HepG2 (cell line): ENCODE data around the gene NEURL4. TPM values are rescaled to one million over a fixed set of nuclear protein-coding genes. Genes with fewer than 3 reads are reported as not detected.
A peak's percentile ranks its signal among the peaks of the same experiment; 100 is the strongest.

Experiments used
- PPARG ChIP-seq: conservative IDR thresholded peaks from 2 replicates; pipeline ENCODE4 v1.6.1; 2016; ENCODE audit warnings: missing biosample characterization, missing genetic modification reagents
- PRMT3 ChIP-seq: sonication (generic); formaldehyde crosslinking; IDR thresholded peaks from 2 replicates; pipeline ENCODE4 v1.8.1; 2022; ENCODE audit warnings: low read depth, mild to moderate bottlenecking, moderate library complexity, missing genetic modification reagents, borderline replicate concordance
- TFAP4 ChIP-seq: sonication (generic); IDR thresholded peaks from 2 replicates; pipeline ENCODE4 v1.6.1; 2016; ENCODE audit warnings: low read depth, borderline replicate concordance
- ZBTB40 ChIP-seq, 2 experiments: fragments of 450-650 bp in 1 of 2; sonication (generic) in 1 of 2; formaldehyde crosslinking in 1 of 2; IDR thresholded peaks; 2 replicates each; pipeline versions ENCODE4 v1.6.1 to v1.8.0; 2016 to 2022; ENCODE audit warnings: antibody characterized with exemption in 1 of 2, mild to moderate bottlenecking in 1 of 2, missing genetic modification reagents in 1 of 2
- ZBTB8A ChIP-seq: sonication (generic); formaldehyde crosslinking; IDR thresholded peaks from 2 replicates; pipeline ENCODE4 v1.4.0; 2020; ENCODE audit warnings: mild to moderate bottlenecking, low read depth, missing genetic modification reagents, borderline replicate concordance
- ZKSCAN1 ChIP-seq: fragments of 150-350 bp; IDR thresholded peaks from 2 replicates; pipeline ENCODE4 v1.6.1; 2014; ENCODE audit warnings: low read length
- ZNF101 ChIP-seq: sonication (generic); formaldehyde crosslinking; IDR thresholded peaks from 2 replicates; pipeline ENCODE4 v1.4.0; 2020; ENCODE audit warnings: mild to moderate bottlenecking, low read depth, missing genetic modification reagents, borderline replicate concordance
- polyA plus RNA-seq, 8 experiments: library from polyadenylated mRNA; depleted of rRNA in 3 of 8; stranded (reverse) in 7 of 8; unstranded in 1 of 8; fragments of >200 nt; fragmentation: Illumina TruSeq in 4 of 8; extraction: Trizol in 4 of 8; gene quantifications; 2 replicates each; pipeline versions ENCODE4 v1.2.1 to v1.2.3, GENCODE V29; 2011 to 2016; ENCODE audit warnings: low read depth in 4 of 8, missing spikeins in 1 of 8, mixed read lengths in 1 of 8; ENCODE audit not compliant: insufficient read depth in 1 of 8
- total RNA-seq, 5 experiments: library from RNA; depleted of rRNA; stranded (reverse); fragments of >200 nt; fragmentation: Illumina TruSeq; extraction: Trizol; gene quantifications; 2 replicates each; pipeline ENCODE4 v1.2.3, GENCODE V29; 2016; ENCODE audit warnings: low read depth in 1 of 5
- TF ChIP-seq, protein P1 (sequence below): sonication (generic); formaldehyde crosslinking; IDR thresholded peaks from 2 replicates; pipeline ENCODE4 v1.8.1; 2023; ENCODE audit warnings: mild to moderate bottlenecking, missing genetic modification reagents
- TF ChIP-seq, protein P2 (sequence below): sonication (generic); formaldehyde crosslinking; IDR thresholded peaks from 2 replicates; pipeline ENCODE4 v1.5.0; 2020; ENCODE audit warnings: mild to moderate bottlenecking, low read depth, missing genetic modification reagents, borderline replicate concordance
- TF ChIP-seq, protein P3 (sequence below): sonication (generic); formaldehyde crosslinking; IDR thresholded peaks from 2 replicates; pipeline ENCODE4 v1.4.0; 2020; ENCODE audit warnings: missing genetic modification reagents
- TF ChIP-seq, protein P4 (sequence below): sonication (generic); formaldehyde crosslinking; IDR thresholded peaks from 2 replicates; pipeline ENCODE4 v1.5.0; 2020; ENCODE audit warnings: mild to moderate bottlenecking, missing genetic modification reagents

NEURL4 gene
- total and polyA plus RNA-seq, 2 of the 13 experiments (the other 11 are each of a cell fraction or from before 2014, with no cell fraction given) = 14.8 to 15.7 TPM

GRCh38 chr17:7306911-7307685 is 22.0 kb downstream of the NEURL4 start, which contains the start of gene EIF5A (continued):
- TF ChIP-seq ZBTB40 (IDR thresholded peaks at IDR 0.05) = no peak
- TF ChIP-seq ZBTB40 (CRISPR knock-in tag; IDR thresholded peaks at IDR 0.05) = no peak
- TF ChIP-seq, protein P1, sequence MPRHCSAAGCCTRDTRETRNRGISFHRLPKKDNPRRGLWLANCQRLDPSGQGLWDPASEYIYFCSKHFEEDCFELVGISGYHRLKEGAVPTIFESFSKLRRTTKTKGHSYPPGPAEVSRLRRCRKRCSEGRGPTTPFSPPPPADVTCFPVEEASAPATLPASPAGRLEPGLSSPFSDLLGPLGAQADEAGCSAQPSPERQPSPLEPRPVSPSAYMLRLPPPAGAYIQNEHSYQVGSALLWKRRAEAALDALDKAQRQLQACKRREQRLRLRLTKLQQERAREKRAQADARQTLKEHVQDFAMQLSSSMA (CRISPR knock-in tag) = peak; percentile 67; the same call in 1 of the 2 replicates
- TF ChIP-seq, protein P2, sequence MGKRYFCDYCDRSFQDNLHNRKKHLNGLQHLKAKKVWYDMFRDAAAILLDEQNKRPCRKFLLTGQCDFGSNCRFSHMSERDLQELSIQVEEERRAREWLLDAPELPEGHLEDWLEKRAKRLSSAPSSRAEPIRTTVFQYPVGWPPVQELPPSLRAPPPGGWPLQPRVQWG (CRISPR knock-in tag) = no peak
- no peak; the same call in 1 of the 2 replicates for TF ChIP-seq PPARG
- no peak for TF ChIP-seq ZBTB8A (CRISPR knock-in tag)
- TF ChIP-seq, protein P3, sequence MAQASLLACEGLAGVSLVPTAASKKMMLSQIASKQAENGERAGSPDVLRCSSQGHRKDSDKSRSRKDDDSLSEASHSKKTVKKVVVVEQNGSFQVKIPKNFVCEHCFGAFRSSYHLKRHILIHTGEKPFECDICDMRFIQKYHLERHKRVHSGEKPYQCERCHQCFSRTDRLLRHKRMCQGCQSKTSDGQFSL (CRISPR knock-in tag) = no peak
- TF ChIP-seq PRMT3 = no peak
- no peak for TF ChIP-seq ZKSCAN1
- TF ChIP-seq, protein P4, sequence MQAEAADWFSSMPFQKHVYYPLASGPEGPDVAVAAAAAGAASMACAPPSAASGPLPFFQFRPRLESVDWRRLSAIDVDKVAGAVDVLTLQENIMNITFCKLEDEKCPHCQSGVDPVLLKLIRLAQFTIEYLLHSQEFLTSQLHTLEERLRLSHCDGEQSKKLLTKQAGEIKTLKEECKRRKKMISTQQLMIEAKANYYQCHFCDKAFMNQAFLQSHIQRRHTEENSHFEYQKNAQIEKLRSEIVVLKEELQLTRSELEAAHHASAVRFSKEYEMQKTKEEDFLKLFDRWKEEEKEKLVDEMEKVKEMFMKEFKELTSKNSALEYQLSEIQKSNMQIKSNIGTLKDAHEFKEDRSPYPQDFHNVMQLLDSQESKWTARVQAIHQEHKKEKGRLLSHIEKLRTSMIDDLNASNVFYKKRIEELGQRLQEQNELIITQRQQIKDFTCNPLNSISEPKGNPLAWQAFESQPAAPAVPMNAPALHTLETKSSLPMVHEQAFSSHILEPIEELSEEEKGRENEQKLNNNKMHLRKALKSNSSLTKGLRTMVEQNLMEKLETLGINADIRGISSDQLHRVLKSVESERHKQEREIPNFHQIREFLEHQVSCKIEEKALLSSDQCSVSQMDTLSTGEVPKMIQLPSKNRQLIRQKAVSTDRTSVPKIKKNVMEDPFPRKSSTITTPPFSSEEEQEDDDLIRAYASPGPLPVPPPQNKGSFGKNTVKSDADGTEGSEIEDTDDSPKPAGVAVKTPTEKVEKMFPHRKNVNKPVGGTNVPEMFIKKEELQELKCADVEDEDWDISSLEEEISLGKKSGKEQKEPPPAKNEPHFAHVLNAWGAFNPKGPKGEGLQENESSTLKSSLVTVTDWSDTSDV (CRISPR knock-in tag) = no peak
- TF ChIP-seq ZNF101 = no peak
- no peak for TF ChIP-seq TFAP4
